Keratinocyte (primary cell): ENCODE results near the gene SH3RF1.

Experiments used
- CTCF ChIP-seq, 3 experiments: IDR thresholded peaks in 1 of 3; conservative IDR thresholded peaks in 1 of 3; optimal IDR thresholded peaks in 1 of 3; 2 replicates in 2 of 3; 3 replicates in 1 of 3; pipeline versions ENCODE3 to v1.5.1; 2011; ENCODE audit warnings: low read length in 3 of 3, mild to moderate bottlenecking in 3 of 3, moderate library complexity in 2 of 3, control low read depth in 1 of 3, inconsistent platforms in 1 of 3; ENCODE audit not compliant: insufficient read depth in 2 of 3; ENCODE audit errors: extremely low read depth in 1 of 3
- EZH2 ChIP-seq: IDR thresholded peaks from one replicate; pipeline ENCODE4 v1.6.1; 2012; ENCODE audit warnings: inconsistent platforms, mild to moderate bottlenecking, low read length, moderate library complexity

GRCh38 chr4:169050284-169050683, 220.5 kb downstream of the SH3RF1 start:
- no peak for TF ChIP-seq CTCF (optimal IDR thresholded peaks at IDR 0.05 in 1 of 3, IDR thresholded peaks at IDR 0.05 in 1 of 3, conservative IDR thresholded peaks at IDR 0.05 in 1 of 3; ENCODE audit: extremely low read depth in 1 of 3, insufficient read depth in 2 of 3, low read length in 3 of 3)
- no peak for TF ChIP-seq EZH2
